ENCODE measurements around the gene RAD51B.
A peak's percentile ranks its signal among the peaks of the same experiment; 100 is the strongest.

The RAD51B gene

GRCh38 chr14:68379510-68380328, 560.1 kb downstream of the RAD51B start:
- H3K4me3 Mint-ChIP-seq, result no peak overlapping the region
- peaks cover 0 to 23% of the 10 kb centered on the region in 2 donors for H3K4me1 Mint-ChIP-seq (ENCODE audit: low read depth in 2 of 2)
- peak; percentile 93 for ATAC-seq (replicated peaks)
- DNase-seq, result no peak
- H3K9me3 Mint-ChIP-seq, result no peaks in the 10 kb centered on the region
- no peaks in the 10 kb centered on the region for H3K36me3 Mint-ChIP-seq (ENCODE audit: insufficient read depth)
- no peaks in the 10 kb centered on the region for H3K27me3 Mint-ChIP-seq
- no peak overlapping the region for H3K27ac Mint-ChIP-seq

GRCh38 chr14:68380329-68380741, 560.8 kb downstream of the RAD51B start:
- H3K27ac Mint-ChIP-seq, result no peak overlapping the region
- H3K4me1 Mint-ChIP-seq (ENCODE audit: low read depth in 2 of 2), result peaks cover 0 to 23% of the 10 kb centered on the region in 2 donors
- H3K27me3 Mint-ChIP-seq, result no peaks in the 10 kb centered on the region
- H3K36me3 Mint-ChIP-seq (ENCODE audit: insufficient read depth), result no peaks in the 10 kb centered on the region
- no peak overlapping the region for H3K4me3 Mint-ChIP-seq
- H3K9me3 Mint-ChIP-seq, result no peaks in the 10 kb centered on the region
- DNase-seq, result no peak
- no peak for ATAC-seq (replicated peaks)

GRCh38 chr14:68384335-68384734, 564.8 kb downstream of the RAD51B start:
- Mint-ChIP-seq H3K27ac (no peak overlapping the region), H3K36me3 (ENCODE audit: insufficient read depth) (no peaks in the 10 kb centered on the region), H3K4me1 (ENCODE audit: low read depth in 2 of 2) (peaks cover 0 to 4% of the 10 kb centered on the region in 2 donors), H3K9me3 (no peaks in the 10 kb centered on the region), H3K4me3 (no peak overlapping the region), H3K27me3 (no peaks in the 10 kb centered on the region)
- DNase-seq (no peak), ATAC-seq (replicated peaks) (no peak)

- H3K4me1 Mint-ChIP-seq (ENCODE audit: low read depth in 2 of 2), result no peaks in the 10 kb centered on the region
- no peaks in the 10 kb centered on the region for H3K27me3 Mint-ChIP-seq
- H3K36me3 Mint-ChIP-seq (ENCODE audit: insufficient read depth), result no peaks in the 10 kb centered on the region
- DNase-seq, result no peak
- no peak overlapping the region for H3K27ac Mint-ChIP-seq
- H3K4me3 Mint-ChIP-seq, result no peak overlapping the region
- H3K9me3 Mint-ChIP-seq, result no peaks in the 10 kb centered on the region
- no peak for ATAC-seq (replicated peaks)
These were observed 565.3 kb downstream of the RAD51B start for GRCh38 chr14:68384881-68385280.

GRCh38 chr14:68386446-68386845, 566.9 kb downstream of the RAD51B start:
- DNase-seq (no peak), ATAC-seq (replicated peaks) (no peak)
- H3K4me1 Mint-ChIP-seq (ENCODE audit: low read depth in 2 of 2), result no peaks in the 10 kb centered on the region
- H3K27ac Mint-ChIP-seq, result peak overlapping the region in 1 of 2 donors; percentile 42
- no peaks in the 10 kb centered on the region for H3K36me3 Mint-ChIP-seq (ENCODE audit: insufficient read depth)
- H3K27me3 Mint-ChIP-seq, result no peaks in the 10 kb centered on the region
- H3K4me3 Mint-ChIP-seq, result no peak overlapping the region
- no peaks in the 10 kb centered on the region for H3K9me3 Mint-ChIP-seq

- Mint-ChIP-seq H3K36me3 (ENCODE audit: insufficient read depth) (no peaks in the 10 kb centered on the region), H3K27ac (peak overlapping the region in 1 of 2 donors; percentile 42), H3K4me1 (ENCODE audit: low read depth in 2 of 2) (no peaks in the 10 kb centered on the region), H3K27me3 (no peaks in the 10 kb centered on the region), H3K4me3 (no peak overlapping the region), H3K9me3 (no peaks in the 10 kb centered on the region)
- ATAC-seq (replicated peaks) (no peak), DNase-seq (no peak)
These were observed 567.6 kb downstream of the RAD51B start for GRCh38 chr14:68386950-68387779.

- Mint-ChIP-seq H3K9me3 (no peaks in the 10 kb centered on the region), H3K36me3 (ENCODE audit: insufficient read depth) (no peaks in the 10 kb centered on the region), H3K27ac (no peak overlapping the region), H3K4me1 (ENCODE audit: low read depth in 2 of 2) (peaks cover 0 to 3% of the 10 kb centered on the region in 2 donors), H3K4me3 (no peak overlapping the region), H3K27me3 (no peaks in the 10 kb centered on the region)
- no peak for ATAC-seq (replicated peaks)
- DNase-seq, result no peak
These were observed 570.4 kb downstream of the RAD51B start for GRCh38 chr14:68389943-68390342.

GRCh38 chr14:68390741-68391140, 571.2 kb downstream of the RAD51B start:
- no peaks in the 10 kb centered on the region for H3K27me3 Mint-ChIP-seq
- H3K36me3 Mint-ChIP-seq (ENCODE audit: insufficient read depth), result no peaks in the 10 kb centered on the region
- no peaks in the 10 kb centered on the region for H3K9me3 Mint-ChIP-seq
- ATAC-seq (replicated peaks) (no peak), DNase-seq (no peak)
- no peak overlapping the region for H3K27ac Mint-ChIP-seq
- peaks cover 0 to 3% of the 10 kb centered on the region in 2 donors for H3K4me1 Mint-ChIP-seq (ENCODE audit: low read depth in 2 of 2)
- H3K4me3 Mint-ChIP-seq, result no peak overlapping the region

- peaks cover 0 to 3% of the 10 kb centered on the region in 2 donors for H3K4me1 Mint-ChIP-seq (ENCODE audit: low read depth in 2 of 2)
These were observed 571.9 kb downstream of the RAD51B start for GRCh38 chr14:68391311-68392014.

GRCh38 chr14:68392393-68393141, 573.0 kb downstream of the RAD51B start:
- peaks cover 0 to 3% of the 10 kb centered on the region in 2 donors for H3K4me1 Mint-ChIP-seq (ENCODE audit: low read depth in 2 of 2)
- H3K27me3 Mint-ChIP-seq, result no peaks in the 10 kb centered on the region
- no peaks in the 10 kb centered on the region for H3K9me3 Mint-ChIP-seq
- peak overlapping the region; percentile 1 to 20 for H3K27ac Mint-ChIP-seq
- H3K4me3 Mint-ChIP-seq, result no peak overlapping the region
- no peaks in the 10 kb centered on the region for H3K36me3 Mint-ChIP-seq (ENCODE audit: insufficient read depth)
- ATAC-seq (replicated peaks), result no peak
- DNase-seq, result no peak

More at GRCh38 chr14:68391311-68392014, 571.9 kb downstream of the RAD51B start:
- Mint-ChIP-seq H3K9me3 (no peaks in the 10 kb centered on the region), H3K4me3 (no peak overlapping the region), H3K27me3 (no peaks in the 10 kb centered on the region), H3K27ac (no peak overlapping the region), H3K36me3 (ENCODE audit: insufficient read depth) (no peaks in the 10 kb centered on the region)
- ATAC-seq (replicated peaks) (no peak), DNase-seq (no peak)

- Mint-ChIP-seq H3K4me1 (ENCODE audit: low read depth in 2 of 2) (peaks cover 0 to 3% of the 10 kb centered on the region in 2 donors), H3K27ac (peak overlapping the region in 1 of 2 donors; percentile 1), H3K27me3 (no peaks in the 10 kb centered on the region), H3K9me3 (no peaks in the 10 kb centered on the region), H3K4me3 (no peak overlapping the region), H3K36me3 (ENCODE audit: insufficient read depth) (no peaks in the 10 kb centered on the region)
- DNase-seq, result no peak
- ATAC-seq (replicated peaks), result no peak
These were observed 573.7 kb downstream of the RAD51B start for GRCh38 chr14:68393259-68393658.

GRCh38 chr14:68394118-68394763, 574.7 kb downstream of the RAD51B start:
- no peaks in the 10 kb centered on the region for H3K27me3 Mint-ChIP-seq
- H3K36me3 Mint-ChIP-seq (ENCODE audit: insufficient read depth), result no peaks in the 10 kb centered on the region
- no peak for DNase-seq
- peaks cover 0 to 3% of the 10 kb centered on the region in 2 donors for H3K4me1 Mint-ChIP-seq (ENCODE audit: low read depth in 2 of 2)
- ATAC-seq (replicated peaks), result no peak
- H3K27ac Mint-ChIP-seq, result peak overlapping the region in 1 of 2 donors; percentile 32
- H3K9me3 Mint-ChIP-seq, result no peaks in the 10 kb centered on the region
- no peak overlapping the region for H3K4me3 Mint-ChIP-seq

Data from effector memory CD8-positive, alpha-beta T cell (primary cell).